Naive thymus-derived CD8-positive, alpha-beta T cell (primary cell): ENCODE data around the gene KCND1. TPM values are rescaled to one million over a fixed set of nuclear protein-coding genes. Genes with fewer than 3 reads are reported as not detected.
A peak's percentile ranks its signal among the peaks of the same experiment; 100 is the strongest.

Experiments
- ATAC-seq, 2 donors: fragments of 150-1000 bp; cut with Tn5 transposase in 1 of 2; sonication (Bioruptor Pico), chemical (Tn5 transposase) in 1 of 2; 1 replicate in 1 of 2; 2 replicates in 1 of 2; pipeline ENCODE4 v1.10.0; 2021; ENCODE audit warnings: mild to moderate bottlenecking in 2 of 2, moderate library complexity in 2 of 2
- POLR2A ChIA-PET: fragments of 350-600 bp; sonication (Branson Sonifier 250); formaldehyde crosslinking; loops from one replicate; lab custom pipeline; 2021; ENCODE audit warnings: antibody characterized with exemption; lab: Charles Lee
- DNase-seq, 10 donors: peaks; one replicate each; pipeline versions ENCODE4 v3.0.0 to v3.0.0-alpha.2; 2020 to 2022
- H3K27ac Mint-ChIP-seq, 10 donors: one replicate each; pipeline ENCODE4 v1.8.0; 2020 to 2022; ENCODE audit warnings: mild to moderate bottlenecking in 10 of 10, mixed read lengths in 10 of 10, moderate library complexity in 4 of 10, inconsistent platforms in 1 of 10
- H3K27me3 Mint-ChIP-seq, 5 donors: one replicate each; pipeline ENCODE4 v1.8.0; 2021 to 2022; ENCODE audit warnings: mixed read lengths in 5 of 5
- H3K36me3 Mint-ChIP-seq, 3 donors: one replicate each; pipeline ENCODE4 v1.8.0; 2020 to 2022; ENCODE audit warnings: mixed read lengths in 3 of 3, mild to moderate bottlenecking in 2 of 3, inconsistent platforms in 1 of 3
- H3K4me1 Mint-ChIP-seq, 4 donors: one replicate each; pipeline ENCODE4 v1.8.0; 2021 to 2022; ENCODE audit warnings: mixed read lengths in 4 of 4
- H3K4me3 Mint-ChIP-seq, 10 donors: one replicate each; pipeline ENCODE4 v1.8.0; 2020 to 2022; ENCODE audit warnings: mild to moderate bottlenecking in 10 of 10, mixed read lengths in 10 of 10, moderate library complexity in 6 of 10, inconsistent platforms in 1 of 10
- H3K9me3 Mint-ChIP-seq, 9 donors: one replicate each; pipeline ENCODE4 v1.8.0; 2020 to 2022; ENCODE audit warnings: mixed read lengths in 9 of 9, mild to moderate bottlenecking in 3 of 9, inconsistent platforms in 1 of 9, moderate library complexity in 1 of 9
- polyA plus RNA-seq, 3 donors: library from polyadenylated mRNA; unstranded; fragments of 300-500 nt; fragmentation: Illumina TruSeq; gene quantifications; one replicate each; pipeline ENCODE4 v1.2.3, GENCODE V29; 2021
- total RNA-seq, 8 experiments: library from RNA in 2 of 8; stranded (reverse) in 2 of 8; gene quantifications; one replicate each; pipeline ENCODE4 v1.2.3 and lab custom pipeline; 2021 to 2026

Gene KCND1
- total and polyA plus RNA-seq, 5 experiments from 2014 or later = 0.06 to 1.7 (median 0.85) TPM; not detected in 1

GRCh38 chrX:48974033-48974432, 2.4 kb upstream of the KCND1 start:
- POLR2A ChIA-PET = no interaction called here
- no peaks in the 10 kb centered on the region for H3K9me3 Mint-ChIP-seq
- H3K4me3 Mint-ChIP-seq = no peak overlapping the region
- DNase-seq (no peak), ATAC-seq (no peak)
- H3K27ac Mint-ChIP-seq = peak overlapping the region in 1 of 10 donors; percentile 29
- peaks cover 0 to 1% (median 0%) of the 10 kb centered on the region in 5 donors for H3K27me3 Mint-ChIP-seq
- peaks cover 0 to 50% (median 2%) of the 10 kb centered on the region in 3 donors for H3K36me3 Mint-ChIP-seq
- peaks cover 8 to 34% (median 12%) of the 10 kb centered on the region in 4 donors for H3K4me1 Mint-ChIP-seq

DNA sequence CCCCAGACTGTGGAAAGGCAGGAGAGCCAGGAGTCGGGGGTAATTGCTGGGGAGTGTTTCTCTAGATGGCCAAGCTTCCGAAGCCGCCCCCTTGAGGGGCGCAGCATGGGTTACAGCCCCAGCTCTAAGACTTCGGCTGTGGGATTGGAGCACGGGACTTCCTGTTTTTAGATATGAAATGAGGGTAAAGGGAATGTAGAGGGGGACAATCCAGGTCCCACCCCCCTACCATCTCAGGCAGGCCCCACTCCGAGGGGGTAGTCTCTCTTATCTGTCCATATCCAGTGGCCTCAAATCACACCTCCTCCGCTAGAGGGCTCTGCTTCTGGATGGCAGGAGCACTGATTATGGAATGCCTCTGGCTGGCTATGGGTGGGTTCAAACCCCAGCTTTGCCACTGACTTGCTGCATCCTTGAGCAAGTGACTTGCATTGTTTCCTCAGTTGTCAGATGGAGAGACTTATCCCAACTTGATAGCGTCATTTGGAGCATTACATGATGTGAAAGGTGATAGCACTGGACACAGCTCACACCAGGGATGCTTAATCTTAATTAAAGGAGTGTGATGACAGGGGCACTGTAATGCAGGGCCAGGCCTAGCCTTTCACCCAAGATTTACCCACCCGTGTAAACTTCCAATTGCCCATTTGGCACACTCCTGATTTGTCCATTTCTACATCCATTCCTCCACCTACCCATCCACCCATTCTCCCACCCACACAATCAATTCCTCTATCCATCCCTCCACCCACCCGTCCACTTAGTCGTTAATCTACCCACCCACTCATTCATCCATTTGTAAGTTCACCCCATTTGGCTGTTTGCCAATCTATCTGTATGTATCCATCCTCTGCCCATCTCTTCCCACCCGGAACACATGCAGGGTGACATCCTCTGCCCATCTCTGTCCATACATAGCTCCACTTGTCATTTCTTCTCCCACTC, 848 bp upstream of the KCND1 start:
- Mint-ChIP-seq H3K36me3 (peaks cover 0 to 34% (median 0%) of the 10 kb centered on the region in 3 donors), H3K4me3 (peak overlapping the region; percentile 22 to 65 (median 58)), H3K27me3 (peaks cover 0 to 1% (median 0%) of the 10 kb centered on the region in 5 donors), H3K27ac (peak overlapping the region in 3 of 10 donors; percentile 6 to 76 (median 49)), H3K4me1 (peaks cover 8 to 34% (median 12%) of the 10 kb centered on the region in 4 donors), H3K9me3 (no peaks in the 10 kb centered on the region)
- peak in 4 of 10 donors; percentile 16 to 28 (median 19) for DNase-seq
- ATAC-seq = peak; percentile 66 to 71
- POLR2A ChIA-PET = interaction anchor here (0.6 to 1.9 kb wide), 5 partner anchors 14 to 134 kb away, joined by 3 to 26 read pairs (median 4); partner anchors contain the start of genes GRIPAP1 and OTUD5

DNA sequence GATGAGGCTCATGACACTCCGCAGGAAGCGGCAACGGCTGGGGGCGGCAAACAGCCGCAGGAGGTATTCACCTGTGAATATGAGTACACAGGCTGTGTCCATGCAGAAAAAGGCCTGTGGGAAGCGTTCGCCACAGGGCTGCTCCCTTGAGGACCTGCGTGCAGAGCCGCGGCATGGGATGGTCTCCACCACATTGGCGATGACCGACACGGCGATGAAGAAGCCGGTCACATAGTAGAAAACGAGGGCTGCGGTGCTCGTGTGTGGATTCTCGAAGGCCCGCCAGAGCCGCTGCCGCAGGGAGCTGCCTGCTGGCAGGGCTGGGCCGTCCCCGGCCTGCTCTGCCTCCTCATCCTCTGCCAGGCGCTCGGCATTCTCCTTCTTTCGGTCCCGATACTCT, 2.2 kb downstream of the KCND1 start:
- Mint-ChIP-seq H3K9me3 (no peaks in the 10 kb centered on the region), H3K4me3 (no peak overlapping the region), H3K27ac (no peak overlapping the region), H3K36me3 (peaks cover 0 to 8% (median 0%) of the 10 kb centered on the region in 3 donors), H3K27me3 (peaks cover 0 to 1% (median 0%) of the 10 kb centered on the region in 5 donors), H3K4me1 (peaks cover 7 to 34% (median 9%) of the 10 kb centered on the region in 4 donors)
- DNase-seq (no peak), ATAC-seq (no peak)
- POLR2A ChIA-PET = no interaction called here

- H3K36me3 Mint-ChIP-seq = peaks cover 0 to 3% (median 0%) of the 10 kb centered on the region in 3 donors
- peaks cover 0 to 1% (median 0%) of the 10 kb centered on the region in 5 donors for H3K27me3 Mint-ChIP-seq
- peaks cover 7 to 34% (median 10%) of the 10 kb centered on the region in 4 donors for H3K4me1 Mint-ChIP-seq
- DNase-seq = no peak
- POLR2A ChIA-PET = interaction anchor here (0.8 kb wide), 1 partner anchor 9 kb away, joined by 3 read pairs; no protein-coding TSS in a partner anchor
- no peaks in the 10 kb centered on the region for H3K9me3 Mint-ChIP-seq
- ATAC-seq = no peak
- H3K4me3 Mint-ChIP-seq = no peak overlapping the region
- peak overlapping the region in 1 of 10 donors; percentile 47 for H3K27ac Mint-ChIP-seq
These were observed 3.3 kb downstream of the KCND1 start for GRCh38 chrX:48968377-48968776.

DNA sequence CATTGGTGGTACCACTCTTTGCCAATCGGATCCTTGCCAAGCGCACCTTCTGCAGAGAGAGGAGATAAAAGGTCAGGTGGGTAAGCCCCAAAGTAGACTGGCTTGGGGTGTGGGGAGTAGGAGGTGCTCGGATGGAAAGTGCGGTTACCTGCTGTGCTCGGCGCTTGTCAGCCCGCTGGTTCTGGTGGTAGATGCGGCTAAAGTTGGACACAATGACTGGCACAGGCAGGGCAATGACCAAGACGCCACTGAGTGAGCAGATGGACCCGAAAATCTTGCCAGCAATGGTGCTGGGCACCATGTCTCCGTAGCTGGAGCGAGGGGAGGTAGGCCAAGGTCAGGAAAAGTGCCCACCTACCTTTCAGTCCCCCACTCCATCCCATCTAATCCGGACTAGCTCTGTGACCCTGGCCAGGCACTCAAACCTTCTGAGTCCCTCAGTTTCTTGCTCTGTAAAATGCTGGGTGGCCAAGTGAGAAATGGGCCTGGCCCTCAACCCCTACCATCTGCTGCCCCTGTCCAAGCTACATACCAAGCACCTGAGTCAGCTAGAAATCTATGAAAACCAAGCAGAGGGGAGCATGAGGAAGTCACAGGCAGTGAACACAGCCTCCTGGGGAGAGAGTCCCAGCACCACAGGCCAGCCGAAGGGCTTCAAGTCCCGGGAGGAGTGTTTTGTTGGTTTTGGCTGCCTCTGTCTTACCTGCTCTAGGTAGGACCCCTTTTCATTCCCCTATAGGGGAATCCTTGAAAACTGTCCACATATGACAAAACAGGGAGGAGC, 4.7 kb downstream of the KCND1 start:
- peak overlapping the region in 1 of 10 donors; percentile 70 for H3K27ac Mint-ChIP-seq
- no peaks in the 10 kb centered on the region for H3K36me3 Mint-ChIP-seq
- no peak overlapping the region for H3K4me3 Mint-ChIP-seq
- peaks cover 3 to 20% (median 4%) of the 10 kb centered on the region in 4 donors for H3K4me1 Mint-ChIP-seq
- POLR2A ChIA-PET = interaction anchor here (0.6 kb wide), 1 partner anchor 133 kb away, joined by 3 read pairs; no protein-coding TSS in a partner anchor
- ATAC-seq = no peak
- no peaks in the 10 kb centered on the region for H3K27me3 Mint-ChIP-seq
- no peak for DNase-seq
- H3K9me3 Mint-ChIP-seq = no peaks in the 10 kb centered on the region

GRCh38 chrX:48965959-48966358, 5.7 kb downstream of the KCND1 start:
- Mint-ChIP-seq H3K4me3 (no peak overlapping the region), H3K4me1 (peaks cover 1 to 9% (median 3%) of the 10 kb centered on the region in 4 donors), H3K27ac (no peak overlapping the region), H3K27me3 (no peaks in the 10 kb centered on the region), H3K36me3 (no peaks in the 10 kb centered on the region), H3K9me3 (no peaks in the 10 kb centered on the region)
- POLR2A ChIA-PET = no interaction called here
- no peak for ATAC-seq
- no peak for DNase-seq

GRCh38 chrX:48961585-48962091, 10.0 kb downstream of the KCND1 start:
- no peaks in the 10 kb centered on the region for H3K36me3 Mint-ChIP-seq
- H3K27ac Mint-ChIP-seq = peak overlapping the region in 2 of 10 donors; percentile 31 to 65
- POLR2A ChIA-PET = interaction anchor here (0.8 to 1.2 kb wide), 2 partner anchors 9 to 50 kb away, joined by 4 read pairs; partner anchors contain the start of gene SLC35A2
- H3K27me3 Mint-ChIP-seq = no peaks in the 10 kb centered on the region
- H3K4me3 Mint-ChIP-seq = no peak overlapping the region
- ATAC-seq (no peak), DNase-seq (no peak)
- H3K4me1 Mint-ChIP-seq = peaks cover 8 to 23% (median 12%) of the 10 kb centered on the region in 4 donors
- H3K9me3 Mint-ChIP-seq = no peaks in the 10 kb centered on the region

DNA sequence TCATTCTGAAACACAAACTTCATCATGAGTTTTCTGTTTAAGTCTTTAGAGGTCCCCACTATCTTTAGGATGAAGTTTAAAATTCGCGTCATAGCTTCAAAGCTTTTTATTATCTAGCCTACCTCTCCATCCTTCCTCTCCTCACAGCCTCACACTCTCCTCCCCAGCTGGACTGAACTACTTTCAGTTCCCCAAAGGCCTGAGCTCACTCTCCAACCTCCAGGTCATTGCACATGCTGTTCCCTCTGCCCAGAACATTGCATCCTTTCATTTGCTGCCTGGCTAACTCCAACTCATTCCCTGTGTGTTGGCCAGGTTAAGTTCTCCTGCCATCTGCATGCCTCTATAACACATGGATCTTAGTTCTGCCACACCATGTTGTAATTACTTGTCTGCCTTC, 11.4 kb downstream of the KCND1 start:
- ATAC-seq (no peak), DNase-seq (no peak)
- Mint-ChIP-seq H3K27ac (peak overlapping the region in 9 of 10 donors; percentile 16 to 100 (median 82)), H3K27me3 (no peaks in the 10 kb centered on the region), H3K36me3 (peaks cover 0 to 4% (median 0%) of the 10 kb centered on the region in 3 donors), H3K9me3 (peaks cover 0 to 3% (median 0%) of the 10 kb centered on the region in 9 donors), H3K4me3 (peak overlapping the region in 8 of 10 donors; percentile 8 to 69 (median 38)), H3K4me1 (peaks cover 10 to 36% (median 22%) of the 10 kb centered on the region in 4 donors)
- POLR2A ChIA-PET = interaction anchor here (1.4 kb wide), 1 partner anchor 8 kb away, joined by 3 read pairs; no protein-coding TSS in a partner anchor

DNA sequence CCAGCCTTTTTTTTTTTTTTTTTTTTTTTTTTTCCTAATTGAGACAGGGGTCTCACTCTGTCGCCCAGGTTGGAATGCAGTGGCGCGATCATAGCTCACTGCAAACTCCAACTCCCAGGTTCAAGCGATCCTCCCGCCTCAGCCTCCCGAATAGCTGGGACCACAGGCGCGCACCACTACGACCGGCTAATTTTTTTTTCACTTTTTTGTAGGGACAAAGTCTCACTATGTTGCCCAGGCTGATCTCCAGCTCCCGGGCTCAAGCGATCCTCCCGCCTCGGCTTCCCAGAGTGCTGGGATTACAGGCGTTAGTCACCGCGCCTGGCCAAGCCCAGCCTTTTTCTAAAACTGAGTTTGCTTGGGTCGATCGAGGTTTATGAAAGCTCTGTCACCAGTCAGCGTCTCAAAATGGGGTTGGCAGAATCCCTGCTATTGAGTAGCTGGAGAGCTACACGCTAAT, 13.0 kb downstream of the KCND1 start:
- POLR2A ChIA-PET = interaction anchor here (0.5 to 5.5 kb wide), 36 partner anchors 10 to 1959 kb away, joined by 3 to 94 read pairs (median 6); partner anchors contain the start of genes ERAS, GRIPAP1, HDAC6 and KCND1
- Mint-ChIP-seq H3K9me3 (peaks cover 0 to 3% (median 0%) of the 10 kb centered on the region in 9 donors), H3K4me3 (peak overlapping the region; percentile 93 to 100 (median 99)), H3K4me1 (peaks cover 15 to 52% (median 35%) of the 10 kb centered on the region in 4 donors), H3K36me3 (peaks cover 0 to 13% (median 0%) of the 10 kb centered on the region in 3 donors), H3K27me3 (no peaks in the 10 kb centered on the region), H3K27ac (peak overlapping the region; percentile 96 to 100 (median 100))
- ATAC-seq (no peak), DNase-seq (peak in 2 of 10 donors; percentile 28 to 61)

GRCh38 chrX:48957827-48958634, 13.6 kb downstream of the KCND1 start:
- Mint-ChIP-seq H3K4me3 (peak overlapping the region; percentile 93 to 100 (median 99)), H3K27me3 (no peaks in the 10 kb centered on the region), H3K9me3 (peaks cover 0 to 3% (median 0%) of the 10 kb centered on the region in 9 donors), H3K4me1 (peaks cover 18 to 56% (median 42%) of the 10 kb centered on the region in 4 donors), H3K36me3 (peaks cover 0 to 16% (median 0%) of the 10 kb centered on the region in 3 donors), H3K27ac (peak overlapping the region; percentile 96 to 100 (median 100))
- DNase-seq (peak; percentile 87 to 98 (median 93)), ATAC-seq (peak; percentile 80 to 81)
- POLR2A ChIA-PET = interaction anchor here (0.6 to 5.5 kb wide), 35 partner anchors 10 to 1958 kb away, joined by 3 to 94 read pairs (median 6); partner anchors contain the start of genes ERAS, GRIPAP1, HDAC6 and KCND1
